Testis (tissue), 2 donors: Measurements from ENCODE around the gene SPIN3.

ENCODE experiments used
- CTCF ChIP-seq, 3 experiments: fragments of 450-650 bp in 2 of 3; fragments of 200-600 bp in 1 of 3; sonication (generic) in 1 of 3; IDR thresholded peaks; one replicate each; pipeline ENCODE4 v1.5.1; 2016 to 2019; ENCODE audit warnings: antibody characterized with exemption in 3 of 3, mild to moderate bottlenecking in 2 of 3, moderate library complexity in 1 of 3
- POLR2A ChIP-seq: fragments of 450-650 bp; IDR thresholded peaks from one replicate; pipeline ENCODE4 v1.6.1; 2017; ENCODE audit warnings: antibody characterized with exemption, mild to moderate bottlenecking, moderate library complexity

GRCh38 chrX:56969559-56969958, 25.8 kb downstream of the SPIN3 start:
- no peak for TF ChIP-seq CTCF (IDR thresholded peaks at IDR 0.05)
- no peak for TF ChIP-seq POLR2A
